Mesendoderm (in vitro differentiated cells): ENCODE measurements around the gene HSPA1A.
A peak's percentile ranks its signal among the peaks of the same experiment; 100 is the strongest.
"Not testable (repeated sequence)": the region's sequence is repeated elsewhere in the genome, so short reads cannot be mapped to it uniquely, and the experiment has no call there.

Experiments
- DNase-seq: peaks from one replicate; pipeline ENCODE4 v3.0.0; 2013
- H2AK5ac ChIP-seq: 2 replicates; pipeline ENCODE4 v1.6.1; 2013; ENCODE audit warnings: low read length, inconsistent platforms
- H2BK120ac ChIP-seq: 2 replicates; pipeline ENCODE4 v1.6.1; 2013; ENCODE audit warnings: low read depth, mild to moderate bottlenecking, low read length, moderate library complexity, mixed read lengths
- H2BK15ac ChIP-seq: replicated peaks from 2 replicates; pipeline ENCODE4 v1.6.1; 2013; ENCODE audit warnings: low read depth, mild to moderate bottlenecking, moderate library complexity
- H2BK5ac ChIP-seq: 2 replicates; pipeline ENCODE4 v1.6.1; 2013; ENCODE audit warnings: low read length, inconsistent platforms
- H3K18ac ChIP-seq: 2 replicates; pipeline ENCODE4 v1.6.1; 2013; ENCODE audit warnings: mild to moderate bottlenecking, low read length, mixed read lengths
- H3K23ac ChIP-seq: one replicate; pipeline ENCODE4 v1.6.1; 2013; ENCODE audit warnings: low read length
- H3K27ac ChIP-seq: 2 replicates; pipeline ENCODE4 v1.5.1; 2013; ENCODE audit warnings: low read depth, mild to moderate bottlenecking, inconsistent platforms, low read length, moderate library complexity
- H3K27me3 ChIP-seq: 2 replicates; pipeline ENCODE4 v1.6.1; 2013; ENCODE audit warnings: low read length, control low read depth, mild to moderate bottlenecking, inconsistent platforms; ENCODE audit not compliant: insufficient read depth, poor library complexity
- H3K36me3 ChIP-seq: 2 replicates; pipeline ENCODE4 v1.6.1; 2013; ENCODE audit warnings: low read length, inconsistent platforms; ENCODE audit not compliant: control insufficient read depth, insufficient read depth
- H3K4ac ChIP-seq: one replicate; pipeline ENCODE4 v1.6.1; 2013; ENCODE audit warnings: low read depth, mild to moderate bottlenecking, low read length, moderate library complexity
- H3K4me1 ChIP-seq: 2 replicates; pipeline ENCODE4 v1.6.1; 2013; ENCODE audit warnings: low read depth, low read length, inconsistent platforms; ENCODE audit not compliant: control insufficient read depth
- H3K4me2 ChIP-seq: 2 replicates; pipeline ENCODE4 v1.6.1; 2013; ENCODE audit warnings: low read length
- H3K4me3 ChIP-seq: 2 replicates; pipeline ENCODE4 v1.5.1; 2013; ENCODE audit warnings: mild to moderate bottlenecking, low read length
- H3K56ac ChIP-seq: one replicate; pipeline ENCODE4 v1.6.1; 2013; ENCODE audit warnings: low read length
- H3K79me1 ChIP-seq: 2 replicates; pipeline ENCODE4 v1.6.1; 2013; ENCODE audit warnings: low read length, inconsistent platforms
- H3K79me2 ChIP-seq: 2 replicates; pipeline ENCODE4 v1.6.1; 2013; ENCODE audit warnings: mild to moderate bottlenecking, low read length; ENCODE audit not compliant: control insufficient read depth, insufficient read depth
- H3K9ac ChIP-seq: 2 replicates; pipeline ENCODE4 v1.6.1; 2013; ENCODE audit warnings: low read length, inconsistent platforms
- H4K5ac ChIP-seq: one replicate; pipeline ENCODE4 v1.6.1; 2013; ENCODE audit warnings: low read length
- H4K8ac ChIP-seq: one replicate; pipeline ENCODE4 v1.6.1; 2013; ENCODE audit warnings: low read depth, mild to moderate bottlenecking, control low read depth, low read length, moderate library complexity
- WGBS: extraction: QIAGEN DNeasy Blood & Tissue Kit; methylation state at CpG from one replicate; pipeline ENCODE4 v1.1.7; 2013; ENCODE audit warnings: low lambda C conversion rate, missing lambda C conversion rate; ENCODE audit not compliant: insufficient coverage; ENCODE audit errors: extremely low coverage; 5-methylcytosine and 5-hydroxymethylcytosine counted together

Gene HSPA1A

GRCh38 chr6:31785475-31785874 lies 29.9 kb upstream of the HSPA1A start:
- H3K18ac ChIP-seq, result no peak overlapping the region
- no peak overlapping the region for H3K27ac ChIP-seq
- peaks cover 17% of the 10 kb centered on the region for H3K36me3 ChIP-seq
- H3K9ac ChIP-seq, result no peak overlapping the region
- no peak overlapping the region for H2BK15ac ChIP-seq
- H4K8ac ChIP-seq, result no peak overlapping the region
- no peaks in the 10 kb centered on the region for H3K4me1 ChIP-seq
- H3K23ac ChIP-seq, result no peak overlapping the region
- peaks cover 3% of the 10 kb centered on the region for H3K79me1 ChIP-seq
- H3K27me3 ChIP-seq, result no peaks in the 10 kb centered on the region
- no peak overlapping the region for H2BK120ac ChIP-seq
- no peak for DNase-seq
- H3K4me3 ChIP-seq, result no peak overlapping the region
- no CpG with 5 or more reads among the region's 11 CpGs for WGBS
- H4K5ac ChIP-seq, result no peak overlapping the region
- no peak overlapping the region for H2AK5ac ChIP-seq
- H2BK5ac ChIP-seq, result no peak overlapping the region
- H3K56ac ChIP-seq, result no peak overlapping the region
- H3K79me2 ChIP-seq, result no peaks in the 10 kb centered on the region
- no peak overlapping the region for H3K4me2 ChIP-seq
- no peak overlapping the region for H3K4ac ChIP-seq

- Histone ChIP-seq H4K8ac (no peak overlapping the region), H3K9ac (peak overlapping the region; percentile 1), H2BK5ac (no peak overlapping the region), H3K18ac (no peak overlapping the region), H3K4me2 (no peak overlapping the region), H3K23ac (no peak overlapping the region), H4K5ac (no peak overlapping the region), H3K27me3 (no peaks in the 10 kb centered on the region), H3K79me2 (peaks cover 22% of the 10 kb centered on the region), H3K4me1 (peaks cover 2% of the 10 kb centered on the region), H2BK15ac (no peak overlapping the region), H3K4me3 (no peak overlapping the region), H3K79me1 (peaks cover 12% of the 10 kb centered on the region), H3K56ac (no peak overlapping the region), H3K27ac (no peak overlapping the region), H3K36me3 (peaks cover 5% of the 10 kb centered on the region), H3K4ac (no peak overlapping the region), H2AK5ac (no peak overlapping the region), H2BK120ac (no peak overlapping the region)
- peak; percentile 82 for DNase-seq
- no CpG with 5 or more reads among the region's 12 CpGs for WGBS
These were observed 23.8 kb upstream of the HSPA1A start for GRCh38 chr6:31791324-31792089.

GRCh38 chr6:31792090-31792374 lies 23.3 kb upstream of the HSPA1A start:
- Histone ChIP-seq H3K56ac (no peak overlapping the region), H3K79me1 (peaks cover 12% of the 10 kb centered on the region), H3K18ac (no peak overlapping the region), H2BK120ac (no peak overlapping the region), H3K4me2 (no peak overlapping the region), H3K4me1 (peaks cover 2% of the 10 kb centered on the region), H3K9ac (no peak overlapping the region), H2BK15ac (no peak overlapping the region), H2AK5ac (no peak overlapping the region), H3K4me3 (no peak overlapping the region), H3K23ac (no peak overlapping the region), H3K27ac (no peak overlapping the region), H3K4ac (no peak overlapping the region), H4K8ac (no peak overlapping the region), H2BK5ac (no peak overlapping the region), H3K27me3 (no peaks in the 10 kb centered on the region), H3K79me2 (peaks cover 22% of the 10 kb centered on the region), H4K5ac (no peak overlapping the region), H3K36me3 (peaks cover 6% of the 10 kb centered on the region)
- DNase-seq, result no peak
- WGBS, result no CpG with 5 or more reads among the region's 3 CpGs

GRCh38 chr6:31792761-31793171 lies 22.6 kb upstream of the HSPA1A start:
- Histone ChIP-seq H3K4me1 (peaks cover 2% of the 10 kb centered on the region), H2BK15ac (no peak overlapping the region), H3K4ac (no peak overlapping the region), H3K27ac (no peak overlapping the region), H3K23ac (no peak overlapping the region), H3K4me3 (no peak overlapping the region), H3K27me3 (no peaks in the 10 kb centered on the region), H4K8ac (no peak overlapping the region), H3K4me2 (no peak overlapping the region), H3K18ac (no peak overlapping the region), H3K36me3 (peaks cover 7% of the 10 kb centered on the region), H4K5ac (no peak overlapping the region), H3K79me2 (peaks cover 22% of the 10 kb centered on the region), H3K56ac (peak overlapping the region; percentile 5), H3K9ac (no peak overlapping the region), H2BK5ac (no peak overlapping the region), H2BK120ac (no peak overlapping the region), H2AK5ac (no peak overlapping the region), H3K79me1 (peaks cover 12% of the 10 kb centered on the region)
- no peak for DNase-seq
- WGBS, result no CpG with 5 or more reads among the region's 12 CpGs

- not testable (repeated sequence) for H3K4me3 ChIP-seq, H3K27me3 ChIP-seq, H3K4me1 ChIP-seq, H4K5ac ChIP-seq, DNase-seq, H2BK15ac ChIP-seq, H2BK120ac ChIP-seq, H3K36me3 ChIP-seq, H3K27ac ChIP-seq, H3K18ac ChIP-seq, H2AK5ac ChIP-seq, H2BK5ac ChIP-seq, H3K23ac ChIP-seq, H4K8ac ChIP-seq, H3K4ac ChIP-seq
- peak overlapping the region; percentile 100 for H3K9ac ChIP-seq
- peak overlapping the region; percentile 94 for H3K4me2 ChIP-seq
- peaks cover 12% of the 10 kb centered on the region for H3K79me1 ChIP-seq
- peak overlapping the region; percentile 99 for H3K56ac ChIP-seq
- peaks cover 22% of the 10 kb centered on the region for H3K79me2 ChIP-seq
- no CpG with 5 or more reads among the region's 6 CpGs for WGBS
These were observed 21.5 kb upstream of the HSPA1A start for GRCh38 chr6:31793927-31794245.

GRCh38 chr6:31794294-31794865 lies 21.0 kb upstream of the HSPA1A start:
- Histone ChIP-seq H3K4ac (peak overlapping the region; percentile 98), H3K56ac (peak overlapping the region; percentile 99), H3K27me3 (no peaks in the 10 kb centered on the region), H3K23ac (peak overlapping the region; percentile 11), H3K4me2 (peak overlapping the region; percentile 94), H2AK5ac (peak overlapping the region; percentile 92), H4K5ac (no peak overlapping the region), H2BK5ac (no peak overlapping the region), H3K18ac (peak overlapping the region; percentile 20), H3K9ac (peak overlapping the region; percentile 100), H3K79me2 (peaks cover 22% of the 10 kb centered on the region), H4K8ac (no peak overlapping the region), H3K4me3 (peak overlapping the region; percentile 98), H2BK120ac (no peak overlapping the region), H2BK15ac (no peak overlapping the region), H3K36me3 (peaks cover 5% of the 10 kb centered on the region), H3K79me1 (peaks cover 10% of the 10 kb centered on the region), H3K4me1 (peaks cover 2% of the 10 kb centered on the region), H3K27ac (no peak overlapping the region)
- DNase-seq, result no peak
- WGBS, result no CpG with 5 or more reads among the region's 7 CpGs
